ENCODE measurements around the gene C3AR1. TPM values are rescaled to one million over a fixed set of nuclear protein-coding genes. Genes with fewer than 3 reads are reported as not detected.

Gene C3AR1
- total RNA-seq, 2 donors from 2014 or later, result 1.5 to 3.4 TPM

DNA sequence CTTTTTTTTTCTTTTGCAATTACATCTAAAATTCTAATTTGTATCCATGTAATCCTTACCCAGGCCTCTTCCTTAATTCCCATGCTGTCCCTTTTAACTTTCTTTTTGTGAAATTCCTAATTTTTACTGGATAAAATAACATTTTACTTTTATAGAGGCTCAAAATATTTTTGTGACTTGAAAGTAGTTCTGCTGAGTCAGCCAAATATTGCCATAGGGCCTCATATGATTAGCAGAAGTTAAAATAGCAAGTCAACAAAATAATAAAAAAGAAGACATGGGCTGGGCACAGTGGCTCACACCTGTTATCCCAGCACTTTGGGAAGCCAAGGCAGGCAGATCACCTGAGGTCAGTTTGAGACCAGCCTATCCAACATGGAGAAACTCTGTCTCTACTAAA, 2.0 kb downstream of the C3AR1 start:
- intact Hi-C loops (cut with DNase I), result no loop called here
- Histone ChIP-seq H3K27me3 (replicated peaks; ENCODE audit: insufficient read depth) (no peaks in the 10 kb centered on the region), H3K27ac (no peak overlapping the region), H3K36me3 (no peaks in the 10 kb centered on the region), H3K4me1 (replicated peaks) (no peaks in the 10 kb centered on the region), H3K9me3 (no peaks in the 10 kb centered on the region), H3K4me3 (no peak overlapping the region)
- no peak for DNase-seq (ENCODE audit: low spot score)
- TF ChIP-seq POLR2AphosphoS5 (IDR thresholded peaks at IDR 0.05) (no peak), POLR2A (IDR thresholded peaks at IDR 0.05) (no peak)
- TF ChIP-seq, protein P1, sequence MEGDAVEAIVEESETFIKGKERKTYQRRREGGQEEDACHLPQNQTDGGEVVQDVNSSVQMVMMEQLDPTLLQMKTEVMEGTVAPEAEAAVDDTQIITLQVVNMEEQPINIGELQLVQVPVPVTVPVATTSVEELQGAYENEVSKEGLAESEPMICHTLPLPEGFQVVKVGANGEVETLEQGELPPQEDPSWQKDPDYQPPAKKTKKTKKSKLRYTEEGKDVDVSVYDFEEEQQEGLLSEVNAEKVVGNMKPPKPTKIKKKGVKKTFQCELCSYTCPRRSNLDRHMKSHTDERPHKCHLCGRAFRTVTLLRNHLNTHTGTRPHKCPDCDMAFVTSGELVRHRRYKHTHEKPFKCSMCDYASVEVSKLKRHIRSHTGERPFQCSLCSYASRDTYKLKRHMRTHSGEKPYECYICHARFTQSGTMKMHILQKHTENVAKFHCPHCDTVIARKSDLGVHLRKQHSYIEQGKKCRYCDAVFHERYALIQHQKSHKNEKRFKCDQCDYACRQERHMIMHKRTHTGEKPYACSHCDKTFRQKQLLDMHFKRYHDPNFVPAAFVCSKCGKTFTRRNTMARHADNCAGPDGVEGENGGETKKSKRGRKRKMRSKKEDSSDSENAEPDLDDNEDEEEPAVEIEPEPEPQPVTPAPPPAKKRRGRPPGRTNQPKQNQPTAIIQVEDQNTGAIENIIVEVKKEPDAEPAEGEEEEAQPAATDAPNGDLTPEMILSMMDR (IDR thresholded peaks at IDR 0.05), result no peak

DNA sequence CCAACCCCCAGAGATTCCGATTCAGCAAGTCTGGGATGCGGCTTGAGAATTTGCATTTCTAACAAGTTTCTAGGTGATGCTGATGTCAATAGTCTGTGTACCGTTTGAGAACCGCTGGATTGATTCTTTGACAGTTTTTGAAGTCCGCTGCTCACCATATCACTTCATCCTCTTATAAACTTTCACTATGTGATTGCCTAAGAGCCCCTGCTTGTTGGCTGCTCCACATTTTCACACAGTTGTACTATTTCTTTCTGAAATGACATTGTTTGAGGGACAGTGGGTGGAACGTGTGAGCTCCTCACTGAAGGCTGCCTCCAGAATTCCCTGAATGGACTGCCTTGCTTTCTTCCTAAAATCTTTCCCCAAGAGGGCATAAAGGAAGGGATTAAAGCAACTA, 7.7 kb downstream of the C3AR1 start:
- TF ChIP-seq POLR2A (IDR thresholded peaks at IDR 0.05) (no peak), POLR2AphosphoS5 (IDR thresholded peaks at IDR 0.05) (no peak)
- TF ChIP-seq, protein P1 (IDR thresholded peaks at IDR 0.05), result no peak
- no peaks in the 10 kb centered on the region for H3K27me3 ChIP-seq (replicated peaks; ENCODE audit: insufficient read depth)
- whole genome bisulfite sequencing, result 67% methylated on average over 6 of the region's 6 CpGs
- no peak for DNase-seq (ENCODE audit: low spot score)
- H3K9me3 ChIP-seq, result no peaks in the 10 kb centered on the region
- H3K36me3 ChIP-seq, result no peaks in the 10 kb centered on the region
- intact Hi-C loops (cut with DNase I), result no loop called here
- no peak overlapping the region for H3K27ac ChIP-seq
- no peaks in the 10 kb centered on the region for H3K4me1 ChIP-seq (replicated peaks)
- H3K4me3 ChIP-seq, result no peak overlapping the region

DNA sequence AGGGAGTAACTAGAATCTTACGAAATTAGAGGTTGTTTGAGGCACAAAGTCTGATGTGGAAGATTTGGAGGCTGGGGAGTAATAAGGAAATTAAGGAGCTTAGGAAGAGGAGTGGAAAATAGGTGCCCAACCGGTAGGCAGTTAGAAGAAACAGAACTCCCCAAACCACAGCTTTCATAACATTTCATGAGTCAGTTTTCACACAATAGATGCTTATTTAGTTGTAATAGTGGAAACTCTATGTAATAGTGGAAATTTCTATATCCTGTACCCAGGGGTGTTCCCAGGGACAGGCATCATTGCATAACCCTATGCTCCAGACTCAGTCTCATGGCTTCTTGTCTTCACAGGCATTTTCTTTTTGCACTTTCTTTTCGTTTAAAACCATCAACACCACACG, 8.3 kb downstream of the C3AR1 start:
- Histone ChIP-seq H3K27me3 (replicated peaks; ENCODE audit: insufficient read depth) (no peaks in the 10 kb centered on the region), H3K9me3 (no peaks in the 10 kb centered on the region), H3K4me1 (replicated peaks) (no peaks in the 10 kb centered on the region), H3K27ac (no peak overlapping the region), H3K36me3 (peaks cover 0 to 4% of the 10 kb centered on the region in 2 donors), H3K4me3 (no peak overlapping the region)
- intact Hi-C loops (cut with DNase I), result no loop called here
- TF ChIP-seq POLR2AphosphoS5 (IDR thresholded peaks at IDR 0.05) (no peak), POLR2A (IDR thresholded peaks at IDR 0.05) (no peak)
- TF ChIP-seq, protein P1 (IDR thresholded peaks at IDR 0.05), result no peak
- no peak for DNase-seq (ENCODE audit: low spot score)
- 67% methylated on average over 4 of the region's 4 CpGs for WGBS

DNA sequence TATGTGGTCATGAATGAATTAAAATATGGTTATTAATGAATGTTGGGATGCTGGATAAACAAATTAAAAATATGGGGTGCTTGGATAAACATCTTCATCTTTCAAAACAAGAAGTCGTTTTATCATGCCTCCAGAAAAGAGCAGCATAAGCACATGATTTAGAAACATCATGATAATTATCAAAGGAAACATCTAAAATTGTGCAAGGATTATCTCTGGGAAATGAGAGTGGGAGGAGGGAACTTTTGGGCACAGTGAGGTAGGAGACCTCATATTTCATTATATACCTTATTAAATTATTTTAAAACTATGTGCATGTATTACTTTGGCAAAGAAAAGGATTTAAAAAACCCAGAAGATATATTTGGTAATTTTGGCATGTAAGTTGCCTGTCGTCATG, 8.9 kb downstream of the C3AR1 start:
- no peaks in the 10 kb centered on the region for H3K9me3 ChIP-seq
- TF ChIP-seq, protein P1 (IDR thresholded peaks at IDR 0.05), result no peak
- no peak for TF ChIP-seq POLR2AphosphoS5 (IDR thresholded peaks at IDR 0.05)
- no peak for TF ChIP-seq POLR2A (IDR thresholded peaks at IDR 0.05)
- H3K27ac ChIP-seq, result no peak overlapping the region
- no peaks in the 10 kb centered on the region for H3K4me1 ChIP-seq (replicated peaks)
- peaks cover 0 to 4% of the 10 kb centered on the region in 2 donors for H3K36me3 ChIP-seq
- WGBS, result 61% methylated on average over 2 of the region's 2 CpGs
- H3K4me3 ChIP-seq, result no peak overlapping the region
- intact Hi-C loops (cut with DNase I), result no loop called here
- DNase-seq (ENCODE audit: low spot score), result no peak
- no peaks in the 10 kb centered on the region for H3K27me3 ChIP-seq (replicated peaks; ENCODE audit: insufficient read depth)

DNA sequence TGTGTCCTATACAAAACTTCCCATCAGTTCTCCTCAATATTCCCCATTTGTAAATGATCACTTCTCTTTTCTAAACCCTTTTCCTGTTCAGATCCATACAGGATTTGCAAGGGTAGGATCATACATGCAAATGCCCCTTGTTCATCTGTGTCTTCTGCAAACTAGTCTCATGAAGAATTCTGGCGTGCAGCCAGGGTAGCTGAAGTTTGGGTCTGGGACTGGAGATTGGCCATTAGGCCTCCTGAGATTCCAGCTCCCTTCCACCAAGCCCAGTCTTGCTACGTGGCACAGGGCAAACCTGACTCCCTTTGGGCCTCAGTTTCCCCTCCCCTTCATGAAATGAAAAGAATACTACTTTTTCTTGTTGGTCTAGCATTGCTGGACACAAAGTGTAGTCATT, 11.3 kb downstream of the C3AR1 start:
- DNase-seq (ENCODE audit: low spot score), result no peak
- no peaks in the 10 kb centered on the region for H3K9me3 ChIP-seq
- H3K27ac ChIP-seq, result no peak overlapping the region
- H3K36me3 ChIP-seq, result peaks cover 2 to 4% of the 10 kb centered on the region in 2 donors
- no peaks in the 10 kb centered on the region for H3K27me3 ChIP-seq (replicated peaks; ENCODE audit: insufficient read depth)
- no peak for TF ChIP-seq POLR2A (IDR thresholded peaks at IDR 0.05)
- TF ChIP-seq, protein P1 (IDR thresholded peaks at IDR 0.05), result no peak
- TF ChIP-seq POLR2AphosphoS5 (IDR thresholded peaks at IDR 0.05), result no peak
- H3K4me3 ChIP-seq, result no peak overlapping the region
- H3K4me1 ChIP-seq (replicated peaks), result no peaks in the 10 kb centered on the region
- intact Hi-C loops (cut with DNase I), result no loop called here
- WGBS, result 87% methylated on average over 2 of the region's 2 CpGs
